Nephron progenitor cell (in vitro differentiated cells): ENCODE measurements around the gene RET.
"Not testable (repeated sequence)": the region's sequence is repeated elsewhere in the genome, so short reads cannot be mapped to it uniquely, and the experiment has no call there.

Source experiments
- DNase-seq: peaks from one replicate; pipeline ENCODE4 v3.0.0; 2021
- H3K27ac Mint-ChIP-seq: 2 replicates; pipeline ENCODE4 v1.8.0; 2021; ENCODE audit warnings: mild to moderate bottlenecking, moderate library complexity, mixed read lengths
- H3K27me3 Mint-ChIP-seq: 2 replicates; pipeline ENCODE4 v1.8.0; 2021; ENCODE audit warnings: mild to moderate bottlenecking, low read depth, mixed read lengths; ENCODE audit not compliant: poor library complexity
- H3K36me3 Mint-ChIP-seq: 2 replicates; pipeline ENCODE4 v1.8.0; 2021; ENCODE audit warnings: low read depth, mixed read lengths
- H3K4me1 Mint-ChIP-seq: 2 replicates; pipeline ENCODE4 v1.8.0; 2021; ENCODE audit warnings: mixed read lengths
- H3K4me3 Mint-ChIP-seq: 2 replicates; pipeline ENCODE4 v1.8.0; 2021; ENCODE audit warnings: mild to moderate bottlenecking, moderate library complexity, mixed read lengths
- H3K9me3 Mint-ChIP-seq: 2 replicates; pipeline ENCODE4 v1.8.0; 2021; ENCODE audit warnings: mild to moderate bottlenecking, moderate library complexity, mixed read lengths
- TF ChIP-seq, protein P1 (sequence below): fragments of 200-600 bp; sonication (generic); IDR thresholded peaks from 2 replicates; pipeline ENCODE4 v1.5.0; 2021; ENCODE audit warnings: antibody characterized with exemption

Gene RET

DNA sequence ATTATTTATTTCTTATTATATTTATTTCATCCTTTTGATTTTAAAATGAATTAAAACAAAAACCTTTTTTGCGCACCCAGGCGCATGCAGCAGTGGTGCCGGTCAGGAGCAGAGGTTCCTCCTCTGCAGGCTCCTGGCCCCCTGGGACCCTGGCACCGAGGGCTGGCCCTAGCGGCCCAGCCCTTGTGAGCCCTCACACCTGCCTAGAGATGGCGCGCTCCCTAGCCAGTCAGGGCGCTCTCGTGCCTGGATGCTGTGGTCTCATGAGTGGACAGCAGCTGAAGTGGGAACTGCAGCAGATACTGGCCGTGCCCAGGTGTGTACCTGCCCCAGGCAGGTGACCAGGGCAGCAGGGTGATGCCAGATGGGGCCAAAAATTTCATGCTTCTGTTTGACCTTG is 13.8 kb downstream of the RET start:
- Mint-ChIP-seq H3K36me3 (no peaks in the 10 kb centered on the region), H3K27ac (no peak overlapping the region), H3K9me3 (no peaks in the 10 kb centered on the region), H3K4me3 (no peak overlapping the region), H3K4me1 (no peaks in the 10 kb centered on the region), H3K27me3 (peaks cover 27% of the 10 kb centered on the region)
- no peak for DNase-seq
- TF ChIP-seq, protein P1, sequence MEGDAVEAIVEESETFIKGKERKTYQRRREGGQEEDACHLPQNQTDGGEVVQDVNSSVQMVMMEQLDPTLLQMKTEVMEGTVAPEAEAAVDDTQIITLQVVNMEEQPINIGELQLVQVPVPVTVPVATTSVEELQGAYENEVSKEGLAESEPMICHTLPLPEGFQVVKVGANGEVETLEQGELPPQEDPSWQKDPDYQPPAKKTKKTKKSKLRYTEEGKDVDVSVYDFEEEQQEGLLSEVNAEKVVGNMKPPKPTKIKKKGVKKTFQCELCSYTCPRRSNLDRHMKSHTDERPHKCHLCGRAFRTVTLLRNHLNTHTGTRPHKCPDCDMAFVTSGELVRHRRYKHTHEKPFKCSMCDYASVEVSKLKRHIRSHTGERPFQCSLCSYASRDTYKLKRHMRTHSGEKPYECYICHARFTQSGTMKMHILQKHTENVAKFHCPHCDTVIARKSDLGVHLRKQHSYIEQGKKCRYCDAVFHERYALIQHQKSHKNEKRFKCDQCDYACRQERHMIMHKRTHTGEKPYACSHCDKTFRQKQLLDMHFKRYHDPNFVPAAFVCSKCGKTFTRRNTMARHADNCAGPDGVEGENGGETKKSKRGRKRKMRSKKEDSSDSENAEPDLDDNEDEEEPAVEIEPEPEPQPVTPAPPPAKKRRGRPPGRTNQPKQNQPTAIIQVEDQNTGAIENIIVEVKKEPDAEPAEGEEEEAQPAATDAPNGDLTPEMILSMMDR: no peak

GRCh38 chr10:43091846-43092245 is 15.0 kb downstream of the RET start:
- peaks cover 35% of the 10 kb centered on the region for H3K27me3 Mint-ChIP-seq
- H3K4me1 Mint-ChIP-seq: no peaks in the 10 kb centered on the region
- TF ChIP-seq, protein P1: no peak
- H3K36me3 Mint-ChIP-seq: no peaks in the 10 kb centered on the region
- H3K4me3 Mint-ChIP-seq: no peak overlapping the region
- no peaks in the 10 kb centered on the region for H3K9me3 Mint-ChIP-seq
- DNase-seq: no peak
- no peak overlapping the region for H3K27ac Mint-ChIP-seq

GRCh38 chr10:43093423-43094076 is 16.7 kb downstream of the RET start:
- TF ChIP-seq, protein P1: no peak
- Mint-ChIP-seq H3K27me3 (peaks cover 39% of the 10 kb centered on the region), H3K27ac (no peak overlapping the region), H3K4me1 (no peaks in the 10 kb centered on the region), H3K4me3 (no peak overlapping the region), H3K36me3 (no peaks in the 10 kb centered on the region), H3K9me3 (no peaks in the 10 kb centered on the region)
- peak; percentile 34 for DNase-seq

- Mint-ChIP-seq H3K4me1 (no peaks in the 10 kb centered on the region), H3K4me3 (no peak overlapping the region), H3K27ac (peak overlapping the region; percentile 17), H3K9me3 (no peaks in the 10 kb centered on the region), H3K36me3 (no peaks in the 10 kb centered on the region), H3K27me3 (peaks cover 38% of the 10 kb centered on the region)
- DNase-seq: no peak
- TF ChIP-seq, protein P1: no peak
These were observed 17.2 kb downstream of the RET start for GRCh38 chr10:43094085-43094484.

DNA sequence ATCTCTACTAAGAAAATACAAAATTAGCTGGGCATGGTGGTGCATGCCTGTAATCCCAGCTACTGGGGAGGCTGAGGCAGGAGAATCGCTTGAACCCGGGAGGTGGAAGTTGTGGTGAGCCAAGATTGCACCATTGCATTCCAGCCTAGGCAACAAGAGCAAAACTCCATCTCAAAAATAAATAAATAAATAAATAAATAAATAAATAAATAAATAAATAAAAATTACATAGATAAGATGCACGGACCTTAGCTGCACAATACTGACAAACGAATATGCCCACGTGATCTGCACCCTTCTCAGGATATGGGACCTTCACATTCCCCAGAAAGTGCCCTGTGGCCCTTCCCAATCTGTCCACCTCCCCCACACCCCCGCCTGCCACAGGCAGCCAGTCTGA is 22.5 kb downstream of the RET start:
- H3K27ac Mint-ChIP-seq, DNase-seq, H3K4me1 Mint-ChIP-seq, H3K4me3 Mint-ChIP-seq, H3K9me3 Mint-ChIP-seq, H3K36me3 Mint-ChIP-seq: not testable (repeated sequence)
- peaks cover 64% of the 10 kb centered on the region for H3K27me3 Mint-ChIP-seq

DNA sequence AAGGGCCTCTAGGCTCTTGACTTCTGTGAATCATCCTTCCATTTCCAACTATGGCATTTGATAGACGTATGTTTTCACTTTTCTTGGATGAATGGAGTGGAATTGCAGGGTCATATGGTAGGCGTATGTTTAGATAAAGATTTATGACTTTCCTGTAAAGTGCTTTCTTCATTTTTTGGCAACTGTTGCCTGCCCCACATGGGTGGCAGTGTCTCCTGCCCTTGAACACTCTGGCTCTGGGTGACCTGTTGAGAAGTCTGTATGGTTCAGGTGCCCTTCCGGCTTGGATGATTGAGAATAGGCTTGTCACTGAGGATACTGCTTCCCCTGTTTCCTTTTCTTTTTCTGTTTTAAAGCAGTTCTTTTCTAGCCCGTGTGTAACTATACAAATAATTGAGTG is 23.1 kb downstream of the RET start:
- H3K27ac Mint-ChIP-seq: no peak overlapping the region
- H3K27me3 Mint-ChIP-seq: peaks cover 64% of the 10 kb centered on the region
- no peak overlapping the region for H3K4me3 Mint-ChIP-seq
- H3K9me3 Mint-ChIP-seq: no peaks in the 10 kb centered on the region
- no peak for DNase-seq
- H3K4me1 Mint-ChIP-seq: no peaks in the 10 kb centered on the region
- TF ChIP-seq, protein P1: no peak
- no peaks in the 10 kb centered on the region for H3K36me3 Mint-ChIP-seq
